Fibroblast of lung (primary cell): ENCODE measurements around the gene ANKLE2. TPM values are rescaled to one million over a fixed set of nuclear protein-coding genes. Genes with fewer than 3 reads are reported as not detected.

ENCODE experiments used
- DNase-seq, 2 donors: peaks; one replicate each; pipeline versions ENCODE4 v3.0.0 to v3.0.0-alpha.2; 2010; ENCODE audit warnings: low read depth in 2 of 2
- H2AFZ ChIP-seq: 2 replicates; pipeline ENCODE4 v1.5.1; 2012; ENCODE audit warnings: low read length, control low read depth, inconsistent platforms
- H3K27ac ChIP-seq: 2 replicates; pipeline ENCODE4 v1.5.1; 2011; ENCODE audit warnings: low read length, control low read depth; ENCODE audit not compliant: insufficient read depth
- H3K27me3 ChIP-seq: 2 replicates; pipeline ENCODE4 v1.5.1; 2011; ENCODE audit warnings: mild to moderate bottlenecking, low read length; ENCODE audit not compliant: control insufficient read depth, insufficient read depth
- H3K36me3 ChIP-seq: 2 replicates; pipeline ENCODE4 v1.5.1; 2011; ENCODE audit warnings: low read length; ENCODE audit not compliant: control insufficient read depth, insufficient read depth
- H3K4me1 ChIP-seq: 2 replicates; pipeline ENCODE4 v1.5.1; 2011; ENCODE audit warnings: low read length; ENCODE audit not compliant: control insufficient read depth, insufficient read depth; ENCODE audit errors: extremely low read depth
- H3K4me2 ChIP-seq: 2 replicates; pipeline ENCODE4 v1.5.1; 2011; ENCODE audit warnings: low read length, control low read depth; ENCODE audit not compliant: insufficient read depth; ENCODE audit errors: extremely low read depth
- H3K4me3 ChIP-seq, 4 experiments: fragments of 200-600 bp in 1 of 4; sonication (generic) in 1 of 4; replicated peaks in 1 of 4; 2 replicates each; pipeline ENCODE4 v1.5.1; 2011 to 2016; ENCODE audit warnings: low read length in 4 of 4, low read depth in 3 of 4, mild to moderate bottlenecking in 3 of 4, control low read depth in 2 of 4, inconsistent platforms in 1 of 4, mixed read lengths in 1 of 4; ENCODE audit not compliant: insufficient read depth in 1 of 4; ENCODE audit errors: control extremely low read depth in 1 of 4
- H3K79me2 ChIP-seq: 2 replicates; pipeline ENCODE4 v1.5.1; 2012; ENCODE audit warnings: mild to moderate bottlenecking, low read length, inconsistent platforms; ENCODE audit not compliant: control insufficient read depth, insufficient read depth
- H3K9ac ChIP-seq: 2 replicates; pipeline ENCODE4 v1.5.1; 2011; ENCODE audit warnings: mild to moderate bottlenecking, low read length, control low read depth; ENCODE audit not compliant: insufficient read depth
- H3K9me3 ChIP-seq: 2 replicates; pipeline ENCODE4 v1.5.1; 2012; ENCODE audit warnings: low read depth, low read length; ENCODE audit not compliant: control insufficient read depth, insufficient read depth
- H4K20me1 ChIP-seq: 2 replicates; pipeline ENCODE4 v1.5.1; 2011; ENCODE audit warnings: low read length; ENCODE audit not compliant: control insufficient read depth, insufficient read depth; ENCODE audit errors: extremely low read depth
- EZH2 ChIP-seq: IDR thresholded peaks from 2 replicates; pipeline ENCODE4 v1.5.1; 2012; ENCODE audit warnings: low read length, control low read depth, mild to moderate bottlenecking; ENCODE audit errors: missing control alignments
- polyA plus RNA-seq, 2 donors: library from polyadenylated mRNA; depleted of rRNA in 1 of 2; stranded (reverse) in 1 of 2; unstranded in 1 of 2; fragments of >200 nt; gene quantifications; 2 replicates each; pipeline ENCODE4 v1.2.1, GENCODE V29; 2011 to 2012; ENCODE audit warnings: missing spikeins in 1 of 2
- total RNA-seq: library from RNA; depleted of rRNA; stranded (reverse); fragments of >200 nt; gene quantifications from 2 replicates; pipeline ENCODE4 v1.2.1, GENCODE V29; 2014
- TF ChIP-seq, protein P1 (sequence below), 2 donors: IDR thresholded peaks in 1 of 2; conservative IDR thresholded peaks in 1 of 2; 1 replicate in 1 of 2; 2 replicates in 1 of 2; pipeline ENCODE4 v1.5.1; 2011 to 2012; ENCODE audit warnings: low read length in 2 of 2, control low read depth in 1 of 2, inconsistent platforms in 1 of 2, low read depth in 1 of 2, mild to moderate bottlenecking in 1 of 2

The ANKLE2 gene
- total and polyA plus RNA-seq, 2 donors (not counting 1 experiment from before 2014, with no cell fraction given) = 55.8 to 55.9 TPM

DNA sequence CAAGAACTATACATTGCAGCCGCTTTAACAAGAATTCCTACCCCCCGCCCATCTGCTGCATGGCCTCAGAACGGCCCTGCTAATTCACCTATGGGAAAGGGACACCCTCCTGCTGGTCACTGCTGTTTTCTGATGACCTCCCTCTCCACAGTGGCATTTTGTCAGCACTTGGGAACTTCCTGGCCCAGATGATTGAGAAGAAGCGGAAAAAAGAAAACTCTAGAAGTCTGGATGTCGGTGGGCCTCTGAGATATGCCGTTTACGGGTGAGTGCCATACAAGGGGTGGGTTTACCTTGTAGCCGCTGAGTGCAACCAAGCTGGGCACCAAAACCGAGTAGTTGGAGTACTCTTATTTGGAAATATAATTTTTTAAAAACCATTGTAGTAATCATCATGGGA lies 71.5 kb downstream of the ANKLE2 start:
- H3K9ac ChIP-seq = no peak overlapping the region
- H3K4me3 ChIP-seq = no peak overlapping the region
- no peaks in the 10 kb centered on the region for H3K27me3 ChIP-seq
- no peak overlapping the region for H3K27ac ChIP-seq
- H3K4me1 ChIP-seq = no peaks in the 10 kb centered on the region
- no peaks in the 10 kb centered on the region for H3K36me3 ChIP-seq
- H3K79me2 ChIP-seq = peaks cover 11% of the 10 kb centered on the region
- no peaks in the 10 kb centered on the region for H3K9me3 ChIP-seq
- no peak overlapping the region for H2AFZ ChIP-seq
- H3K4me2 ChIP-seq = no peak overlapping the region
- TF ChIP-seq, protein P1, sequence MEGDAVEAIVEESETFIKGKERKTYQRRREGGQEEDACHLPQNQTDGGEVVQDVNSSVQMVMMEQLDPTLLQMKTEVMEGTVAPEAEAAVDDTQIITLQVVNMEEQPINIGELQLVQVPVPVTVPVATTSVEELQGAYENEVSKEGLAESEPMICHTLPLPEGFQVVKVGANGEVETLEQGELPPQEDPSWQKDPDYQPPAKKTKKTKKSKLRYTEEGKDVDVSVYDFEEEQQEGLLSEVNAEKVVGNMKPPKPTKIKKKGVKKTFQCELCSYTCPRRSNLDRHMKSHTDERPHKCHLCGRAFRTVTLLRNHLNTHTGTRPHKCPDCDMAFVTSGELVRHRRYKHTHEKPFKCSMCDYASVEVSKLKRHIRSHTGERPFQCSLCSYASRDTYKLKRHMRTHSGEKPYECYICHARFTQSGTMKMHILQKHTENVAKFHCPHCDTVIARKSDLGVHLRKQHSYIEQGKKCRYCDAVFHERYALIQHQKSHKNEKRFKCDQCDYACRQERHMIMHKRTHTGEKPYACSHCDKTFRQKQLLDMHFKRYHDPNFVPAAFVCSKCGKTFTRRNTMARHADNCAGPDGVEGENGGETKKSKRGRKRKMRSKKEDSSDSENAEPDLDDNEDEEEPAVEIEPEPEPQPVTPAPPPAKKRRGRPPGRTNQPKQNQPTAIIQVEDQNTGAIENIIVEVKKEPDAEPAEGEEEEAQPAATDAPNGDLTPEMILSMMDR (conservative IDR thresholded peaks at IDR 0.05 in 1 of 2, IDR thresholded peaks at IDR 0.05 in 1 of 2; ENCODE audit: low read depth in 1 of 2, low read length in 2 of 2) = no peak
- no peak for TF ChIP-seq EZH2
- DNase-seq = no peak
- H4K20me1 ChIP-seq = no peaks in the 10 kb centered on the region

DNA sequence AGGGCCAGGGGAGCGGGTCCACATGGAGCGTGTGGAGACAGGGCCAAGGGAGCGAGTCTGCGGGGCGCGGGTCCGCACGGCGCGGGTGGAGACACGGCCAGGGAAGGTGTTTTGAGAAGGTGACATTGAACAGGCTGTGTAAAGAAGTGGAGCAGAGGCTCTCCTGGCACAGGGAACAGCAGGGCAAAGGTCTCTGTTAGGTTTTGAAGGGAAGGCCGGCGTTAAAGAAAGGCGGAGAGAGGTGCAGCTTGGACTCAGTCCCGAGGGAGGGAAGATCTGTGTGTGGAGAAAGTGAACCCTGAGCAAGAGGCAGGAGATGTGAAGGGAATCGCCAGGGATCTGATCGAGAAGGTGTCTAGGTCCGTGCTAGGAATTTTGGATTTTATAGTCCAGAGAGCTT lies 72.4 kb downstream of the ANKLE2 start:
- Histone ChIP-seq H3K9ac (no peak overlapping the region), H3K4me3 (no peak overlapping the region), H3K9me3 (no peaks in the 10 kb centered on the region), H4K20me1 (no peaks in the 10 kb centered on the region), H3K27me3 (no peaks in the 10 kb centered on the region), H3K4me1 (no peaks in the 10 kb centered on the region), H3K4me2 (no peak overlapping the region), H3K27ac (no peak overlapping the region), H2AFZ (no peak overlapping the region), H3K79me2 (peaks cover 13% of the 10 kb centered on the region), H3K36me3 (no peaks in the 10 kb centered on the region)
- DNase-seq = no peak
- no peak for TF ChIP-seq EZH2
- TF ChIP-seq, protein P1 (conservative IDR thresholded peaks at IDR 0.05 in 1 of 2, IDR thresholded peaks at IDR 0.05 in 1 of 2; ENCODE audit: low read depth in 1 of 2, low read length in 2 of 2) = no peak

DNA sequence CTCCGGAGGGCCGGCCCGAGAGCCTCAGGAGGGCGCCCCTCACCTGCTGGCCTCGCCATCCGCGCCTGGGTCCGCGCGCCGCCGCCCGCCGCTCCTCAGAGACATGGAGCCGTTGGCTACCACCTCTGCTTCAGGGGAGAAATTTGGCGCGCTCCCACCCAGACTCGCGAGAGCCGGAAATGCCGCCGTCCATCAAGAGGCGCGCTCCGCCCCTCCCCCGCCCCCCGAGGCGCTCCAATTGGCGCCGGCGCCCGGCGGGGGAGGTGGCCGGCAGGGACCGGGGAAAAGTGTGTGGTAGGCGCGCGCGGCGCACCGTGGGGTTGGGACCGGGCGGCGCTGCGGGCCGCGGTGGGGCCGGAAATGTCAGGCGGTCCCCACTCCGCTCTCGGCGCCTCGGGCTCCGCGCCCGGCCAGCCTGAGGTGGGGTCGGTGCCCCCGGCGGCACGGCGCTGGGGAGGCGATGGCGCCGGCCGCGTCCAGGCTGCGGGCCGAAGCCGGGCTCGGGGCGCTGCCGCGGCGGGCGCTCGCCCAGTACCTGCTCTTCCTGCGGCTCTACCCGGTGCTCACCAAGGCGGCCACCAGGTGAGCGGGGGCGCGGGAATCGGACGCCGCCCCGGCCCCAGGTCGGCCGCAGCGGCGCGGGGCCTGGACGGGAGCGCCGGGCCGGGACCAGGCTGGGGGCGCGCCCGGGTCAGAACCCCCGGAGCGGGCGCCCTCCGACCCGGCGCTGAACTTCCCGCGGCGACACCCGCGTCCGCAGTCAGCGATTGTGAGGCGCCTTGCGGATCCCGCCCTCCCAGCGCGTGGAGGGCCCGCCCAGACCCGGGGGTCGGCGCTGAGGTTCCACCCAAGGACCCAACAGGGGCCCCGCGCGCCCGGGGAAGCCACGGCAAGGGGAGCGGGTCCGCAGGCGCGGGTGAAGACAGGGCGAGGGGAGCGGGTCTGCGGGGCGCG lies 74.1 kb downstream of the ANKLE2 start, which contains the start of the genes POLE and PXMP2:
POLE (minus strand) TSS at position 132 of the 954 bp plus-strand sequence; CDS start at position 105, 27 bp downstream.
PXMP2 (plus strand) TSS at position 377 of the 954 bp plus-strand sequence; CDS start at position 461, 84 bp downstream.
- DNase-seq = peak; percentile 92 to 93
- Histone ChIP-seq H4K20me1 (no peaks in the 10 kb centered on the region), H3K36me3 (no peaks in the 10 kb centered on the region), H3K27me3 (no peaks in the 10 kb centered on the region), H3K79me2 (peaks cover 23% of the 10 kb centered on the region), H3K9me3 (no peaks in the 10 kb centered on the region), H2AFZ (no peak within 1 kb of the TSS), H3K9ac (peak within 1 kb of the TSS; percentile 75), H3K4me3 (peak within 1 kb of the TSS; percentile 22 to 71 (median 62)), H3K4me1 (no peaks in the 10 kb centered on the region), H3K4me2 (peak within 1 kb of the TSS; percentile 40), H3K27ac (peak within 1 kb of the TSS; percentile 61)
- TF ChIP-seq, protein P1 (conservative IDR thresholded peaks at IDR 0.05 in 1 of 2, IDR thresholded peaks at IDR 0.05 in 1 of 2; ENCODE audit: low read depth in 1 of 2, low read length in 2 of 2) = no peak
- no peak for TF ChIP-seq EZH2
